DMS153 (cell line): ENCODE results near the gene KBTBD2.
"Not testable (repeated sequence)": the region's sequence is repeated elsewhere in the genome, so short reads cannot be mapped to it uniquely, and the experiment has no call there.

Experiments used
- DNase-seq: peaks from one replicate; lab custom pipeline; 2025; lab: John Stamatoyannopoulos, UW

The KBTBD2 gene

DNA sequence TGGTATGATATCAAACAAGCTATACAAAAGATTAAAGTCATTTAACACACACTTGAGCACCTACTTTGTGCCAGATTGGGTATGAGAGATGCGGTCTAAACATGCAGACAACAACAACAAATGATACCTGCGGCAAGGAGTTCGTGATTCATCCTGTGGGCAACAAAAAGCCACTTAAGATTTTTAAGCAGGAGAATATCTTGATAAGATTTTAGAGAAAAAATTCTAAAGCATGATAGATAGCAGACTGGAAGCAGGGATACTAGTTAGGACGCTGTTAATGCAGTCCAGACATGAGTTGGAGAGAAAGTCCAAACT is 1.6 kb upstream of the KBTBD2 start:
- no peak for DNase-seq

DNA sequence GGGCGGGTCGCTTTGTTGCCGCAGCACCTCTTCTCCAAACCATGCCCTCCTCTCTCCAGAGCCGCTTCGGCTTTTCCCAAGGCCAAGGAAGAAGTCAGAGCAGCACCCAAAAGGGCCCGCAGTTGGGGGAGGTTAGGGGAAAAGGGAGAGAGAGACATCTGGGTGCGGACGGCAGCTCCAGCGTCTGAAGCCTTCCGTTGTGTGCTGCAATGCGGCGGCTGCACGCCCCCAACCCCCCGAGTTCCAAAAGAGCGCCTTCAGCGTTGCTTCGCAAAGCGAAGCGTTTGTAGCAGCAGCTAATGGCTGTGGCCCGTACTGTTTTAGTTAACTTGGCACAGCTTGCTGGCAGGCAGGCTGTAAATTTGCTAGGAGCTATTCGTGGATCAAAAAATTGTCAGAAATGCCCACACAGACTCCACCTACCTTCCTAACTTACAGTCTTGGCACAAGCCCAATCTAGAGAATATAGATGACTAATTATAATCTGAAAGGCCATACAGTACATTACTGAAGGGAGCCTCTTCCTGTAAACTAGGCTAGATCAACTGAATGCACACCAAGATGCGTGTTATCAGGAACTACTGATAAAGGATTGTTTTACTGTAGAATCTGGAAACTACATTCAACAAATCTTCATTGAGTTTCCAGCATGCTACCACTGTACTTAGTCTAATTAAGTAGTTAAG is 1.1 kb upstream of the KBTBD2 start:
- DNase-seq: peak; percentile 54

- DNase-seq: peak; percentile 96
These were observed 400 bp upstream of the KBTBD2 start for GRCh38 chr7:32891800-32892520.

DNA sequence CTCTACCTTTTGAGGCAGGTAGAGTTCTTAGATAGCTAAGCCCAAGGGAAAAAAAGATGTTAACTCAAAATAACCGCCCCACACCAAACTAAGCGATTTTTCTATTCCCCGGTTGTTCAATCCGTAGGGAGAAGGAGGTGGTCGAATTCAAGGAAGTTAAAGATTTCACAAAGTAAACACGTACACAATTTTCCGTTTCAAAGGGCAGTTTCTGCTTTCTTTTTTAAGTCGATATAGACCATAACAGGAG is 842 bp downstream of the KBTBD2 start:
- no peak for DNase-seq

DNA sequence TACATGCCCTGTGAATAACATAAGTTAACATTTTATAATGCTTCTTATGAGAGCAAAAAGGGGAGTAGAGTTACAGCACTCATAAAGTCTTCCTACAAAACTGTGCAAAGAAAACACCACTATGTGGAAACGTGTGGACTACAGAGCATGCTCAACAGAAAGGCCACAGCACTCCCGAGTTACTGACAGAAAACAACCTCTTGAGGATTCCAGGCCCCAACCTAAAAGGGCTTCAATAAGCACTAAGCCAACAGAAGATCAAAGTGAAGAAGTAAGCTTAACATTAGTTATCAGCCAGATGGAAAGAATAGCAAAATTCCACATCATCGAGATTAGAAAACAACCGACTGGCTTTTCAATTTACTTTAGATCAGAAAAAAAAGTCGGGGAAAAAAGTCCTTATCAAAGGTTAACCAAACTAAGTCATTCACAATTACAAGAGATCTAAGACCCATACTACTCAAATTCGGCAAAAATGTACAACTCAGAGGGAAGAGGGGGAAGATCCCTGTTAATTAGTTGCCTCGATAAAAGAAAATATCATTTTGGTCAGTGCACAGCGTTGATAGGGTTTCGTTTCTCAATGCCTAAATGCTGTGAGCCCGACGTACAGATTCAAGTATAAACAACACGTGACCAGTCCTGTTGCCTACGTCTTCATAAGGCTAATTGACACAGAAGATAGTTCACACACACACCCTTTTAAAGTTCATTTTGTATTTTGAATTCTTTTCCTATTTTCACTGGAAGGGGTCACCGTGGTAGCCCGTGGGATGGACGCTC is 1.4 kb downstream of the KBTBD2 start:
- peak; percentile 34 for DNase-seq

GRCh38 chr7:32888505-32888904 is 3.1 kb downstream of the KBTBD2 start:
- no peak for DNase-seq

DNA sequence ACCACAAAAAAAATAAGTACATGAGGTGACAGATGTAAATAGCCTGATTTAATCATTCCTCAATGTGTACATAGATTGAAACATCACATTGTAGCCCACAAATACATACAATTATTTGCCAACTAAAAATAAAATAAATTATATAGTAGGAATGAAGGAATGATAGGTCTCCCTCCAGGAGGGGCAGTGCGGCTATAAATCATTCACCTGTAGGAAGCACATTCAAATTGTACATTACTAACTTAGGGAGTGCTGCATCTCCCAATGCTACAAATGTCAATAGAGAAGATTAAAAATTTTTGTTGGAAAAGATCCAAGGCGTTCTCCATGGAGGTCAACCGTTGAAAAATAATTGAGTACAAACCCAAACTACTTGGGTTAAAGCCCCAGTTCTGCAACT is 4.2 kb downstream of the KBTBD2 start:
- DNase-seq: no peak

DNA sequence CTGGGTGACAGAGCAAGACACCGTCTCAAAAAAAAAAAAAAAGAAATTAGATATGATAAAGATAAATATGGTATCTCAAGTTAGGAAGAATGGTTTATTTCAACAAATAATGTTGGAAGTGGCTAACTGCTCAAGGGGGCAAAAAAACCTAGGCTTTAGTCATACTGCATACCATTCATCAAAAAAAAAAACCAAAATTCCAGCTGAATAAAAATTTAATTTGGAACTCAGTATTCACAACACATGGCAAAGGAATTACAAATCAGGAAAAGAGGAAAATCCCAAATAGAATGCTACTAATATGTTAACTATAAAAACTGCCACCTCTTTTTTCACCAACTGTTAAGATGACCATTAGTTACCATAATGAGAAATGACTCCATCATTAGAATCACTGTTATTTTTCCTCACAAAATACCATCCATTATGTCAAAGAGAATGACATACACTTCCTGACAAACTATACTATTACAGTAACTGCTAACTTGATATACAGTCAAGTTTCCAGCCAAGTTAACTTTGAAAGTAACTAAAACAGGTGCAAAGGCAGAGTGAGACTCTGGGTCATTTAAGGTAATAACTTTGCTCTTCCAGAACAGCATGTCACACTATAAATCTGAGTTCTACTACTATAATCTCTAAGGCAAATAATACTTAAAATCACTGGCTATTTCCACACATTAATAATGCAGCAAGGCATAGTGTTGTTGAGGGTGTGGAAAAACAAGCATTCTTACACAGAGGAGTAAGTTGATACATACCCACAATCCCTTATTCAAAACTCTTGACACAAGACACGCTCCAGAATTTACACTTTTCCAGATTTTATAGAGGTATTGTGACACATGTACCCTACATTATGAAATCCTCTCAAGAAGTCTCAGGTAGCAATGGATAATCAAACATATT is 10.2 kb downstream of the KBTBD2 start:
- no peak for DNase-seq

- DNase-seq: no peak
These were observed 12.1 kb downstream of the KBTBD2 start for GRCh38 chr7:32879460-32879859.

DNA sequence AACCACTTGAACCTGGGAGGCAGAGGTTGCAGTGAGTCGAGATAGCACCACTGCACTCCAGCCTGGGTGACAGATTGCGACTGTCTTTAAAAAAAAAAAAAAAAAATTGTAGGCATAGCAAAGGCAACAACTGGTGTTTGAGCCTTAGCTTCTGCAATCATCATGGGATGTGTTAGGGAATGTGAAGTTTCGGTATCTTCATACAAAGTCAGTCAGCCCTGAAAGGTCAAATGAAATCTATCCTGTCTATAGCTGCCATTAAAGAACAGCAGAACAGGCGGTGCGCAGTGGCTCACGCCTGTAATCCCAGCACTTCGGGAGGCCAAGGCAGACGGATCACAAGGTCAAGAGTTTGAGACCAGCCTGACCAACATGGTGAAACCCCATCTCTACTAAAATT is 13.5 kb downstream of the KBTBD2 start:
- not testable (repeated sequence) for DNase-seq

GRCh38 chr7:32872421-32872820 is 19.1 kb downstream of the KBTBD2 start:
- DNase-seq: no peak

DNA sequence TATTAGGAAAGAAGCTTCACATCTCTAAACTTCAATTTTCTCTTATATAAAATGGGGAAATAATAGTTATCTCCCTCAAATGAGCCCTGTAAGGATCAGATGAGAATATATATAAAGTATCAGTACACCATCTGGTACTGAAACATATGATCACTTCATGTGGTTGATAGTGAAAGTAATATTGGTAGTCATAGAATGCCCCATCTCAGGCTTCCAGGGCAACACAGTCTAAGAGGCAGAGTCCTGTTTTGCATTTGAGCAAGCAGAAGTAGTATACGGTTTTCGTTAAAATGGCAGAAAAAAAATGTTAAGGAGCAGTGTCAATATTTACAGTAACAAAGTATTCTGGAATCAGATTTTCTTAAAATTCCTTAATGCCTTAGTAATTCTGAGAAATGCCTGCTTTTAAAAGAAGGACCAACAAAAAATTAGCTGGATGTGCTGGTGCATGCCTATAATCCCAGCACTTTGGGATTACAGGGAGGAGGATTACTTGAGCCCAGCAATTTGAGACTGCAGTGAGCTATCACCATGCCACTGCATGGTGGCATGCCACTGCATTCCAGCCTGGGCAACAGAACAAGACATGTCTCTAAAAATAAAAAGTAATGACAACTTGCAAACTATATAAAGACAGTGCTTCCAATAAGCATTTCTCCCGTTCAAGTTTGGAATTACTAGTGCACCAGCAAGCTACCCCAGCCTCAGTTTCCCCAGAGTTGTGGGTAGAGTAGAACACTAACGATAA is 19.8 kb downstream of the KBTBD2 start:
- DNase-seq: no peak

DNA sequence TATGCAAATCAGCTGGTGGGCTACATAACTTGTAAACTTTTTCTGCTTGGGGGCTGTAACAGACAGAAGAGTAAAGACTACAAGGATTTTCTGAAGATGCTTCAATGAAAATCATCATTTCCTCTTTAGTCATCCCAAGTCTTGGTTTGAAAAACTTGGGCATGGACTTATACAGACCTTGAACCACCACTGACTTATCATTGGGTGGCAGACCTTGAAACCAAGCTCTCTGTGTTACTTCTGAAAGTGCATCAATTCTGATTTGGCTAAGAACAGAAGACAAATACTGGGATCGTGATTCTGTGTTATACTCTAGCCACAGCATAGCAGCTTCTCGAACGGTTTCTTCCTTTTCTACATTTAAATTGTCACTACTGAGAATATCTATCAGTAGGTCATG is 21.3 kb downstream of the KBTBD2 start:
- DNase-seq: no peak

DNA sequence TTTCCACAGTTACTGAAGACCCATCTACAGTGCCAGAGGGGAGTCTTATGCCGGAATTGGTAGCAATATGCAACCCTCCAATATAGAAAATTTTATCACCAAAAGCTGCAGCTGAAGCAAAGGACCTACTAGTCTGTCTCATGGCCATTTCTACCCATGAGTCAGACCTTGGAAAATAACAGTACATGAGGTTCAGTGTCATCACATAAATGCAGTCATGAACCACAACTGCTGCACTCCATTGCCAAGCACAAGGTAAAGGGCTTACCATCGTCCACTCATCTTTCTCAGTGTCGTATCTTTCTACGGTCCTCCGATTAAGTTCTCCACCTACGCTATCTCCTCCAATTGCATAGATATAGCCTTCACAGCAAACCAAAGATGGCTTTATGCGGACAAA is 21.8 kb downstream of the KBTBD2 start:
- DNase-seq: no peak

DNA sequence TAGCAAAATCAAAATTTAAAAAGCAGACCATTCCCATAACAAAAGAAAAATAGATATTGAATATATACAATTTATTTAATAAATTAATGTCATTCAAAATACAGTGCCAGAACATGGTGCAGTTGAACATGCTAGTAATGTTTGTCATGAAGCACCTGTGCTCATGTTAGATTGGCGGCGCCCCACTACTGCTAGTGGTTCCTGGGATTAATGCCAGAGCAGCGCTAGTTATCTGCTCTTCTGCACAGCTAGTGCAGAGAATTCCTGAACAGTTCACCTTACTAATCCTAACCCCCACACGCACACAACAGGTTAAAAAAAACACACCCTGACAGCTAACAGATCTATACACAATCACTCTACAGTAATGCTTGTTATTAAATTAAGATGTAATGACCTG is 23.4 kb downstream of the KBTBD2 start:
- no peak for DNase-seq

DNA sequence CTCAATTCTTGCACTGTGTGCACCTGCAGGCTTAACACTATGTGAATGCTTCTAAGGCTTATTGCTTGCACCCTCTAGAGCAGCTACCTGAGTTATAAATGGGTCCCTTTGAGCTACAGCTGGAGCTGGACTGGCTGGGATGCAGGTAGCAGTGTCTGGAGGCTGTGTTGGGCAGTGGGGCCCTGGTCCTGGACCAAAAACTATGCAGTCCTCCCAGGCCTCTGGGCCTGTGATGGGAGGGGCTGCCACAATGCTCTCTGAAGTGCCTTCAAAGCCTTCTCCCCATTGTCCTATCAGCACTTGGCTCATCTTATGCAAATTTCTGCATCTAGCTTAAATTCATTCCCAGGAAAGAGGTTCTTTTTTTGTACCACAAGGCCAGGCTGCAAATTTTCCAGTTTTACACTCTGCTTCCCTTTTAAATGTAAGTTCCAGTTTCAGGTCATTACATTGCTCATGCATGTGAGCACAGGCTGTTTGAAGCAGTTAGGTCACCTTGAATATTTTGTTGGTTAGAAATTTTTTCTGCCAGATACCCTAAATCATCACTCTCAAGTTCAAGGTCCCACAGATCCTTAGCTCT is 26.0 kb downstream of the KBTBD2 start:
- DNase-seq: no peak

DNA sequence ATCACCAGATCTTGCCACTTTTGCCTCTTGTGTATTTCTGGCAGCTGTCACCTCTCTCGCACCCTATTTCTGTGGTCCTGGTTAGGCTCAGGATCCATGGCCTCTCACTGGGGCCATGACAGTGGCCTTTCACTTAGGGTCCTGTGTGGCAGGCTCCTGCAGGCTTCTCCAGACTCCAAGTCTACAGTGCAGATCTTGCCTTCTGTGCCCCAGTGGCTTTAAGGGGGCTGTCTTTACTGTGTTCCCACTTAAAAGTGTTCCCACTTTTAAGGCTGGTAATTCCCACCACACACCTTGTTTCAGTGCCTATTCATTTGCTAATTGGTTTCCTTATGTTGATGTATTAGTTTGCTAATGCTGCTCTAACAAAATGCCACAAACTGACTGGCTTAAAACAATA is 27.7 kb downstream of the KBTBD2 start:
- not testable (repeated sequence) for DNase-seq

GRCh38 chr7:32860090-32860489 is 31.5 kb downstream of the KBTBD2 start:
- DNase-seq: no peak

DNA sequence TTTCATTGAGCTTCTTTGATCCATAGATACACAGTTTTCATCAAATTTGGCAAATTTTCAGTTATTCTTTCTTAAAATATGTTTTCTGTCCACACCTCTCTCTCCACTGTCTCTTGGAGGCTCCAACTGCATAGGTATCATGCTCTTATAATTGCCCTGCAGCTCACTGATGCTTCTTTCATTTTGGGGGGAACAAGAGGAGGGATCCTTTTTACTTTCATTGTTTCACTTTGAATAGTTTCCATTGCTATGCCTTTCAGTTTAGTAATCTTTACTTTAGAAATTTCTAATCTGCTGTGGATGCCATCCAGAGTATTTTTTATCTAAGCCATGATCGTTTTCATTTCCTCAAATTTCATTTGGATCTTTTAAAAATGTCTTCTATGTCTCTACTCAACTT is 32.9 kb downstream of the KBTBD2 start:
- no peak for DNase-seq

- not testable (repeated sequence) for DNase-seq
These were observed 34.5 kb downstream of the KBTBD2 start for GRCh38 chr7:32857063-32857462.
